NB4 (cell line): ENCODE data around the gene EEPD1.

Experiments
- MYC ChIP-seq: IDR thresholded peaks from 2 replicates; pipeline ENCODE4 v1.6.1; 2011; ENCODE audit warnings: low read depth, low read length
- POLR2A ChIP-seq: IDR thresholded peaks from 2 replicates; pipeline ENCODE4 v1.6.1; 2011; ENCODE audit warnings: mild to moderate bottlenecking; ENCODE audit not compliant: insufficient read length; ENCODE audit errors: extremely low read depth
- TF ChIP-seq, protein P1 (sequence below): IDR thresholded peaks from one replicate; pipeline ENCODE4 v1.5.1; 2012; ENCODE audit warnings: low read depth, low read length

DNA sequence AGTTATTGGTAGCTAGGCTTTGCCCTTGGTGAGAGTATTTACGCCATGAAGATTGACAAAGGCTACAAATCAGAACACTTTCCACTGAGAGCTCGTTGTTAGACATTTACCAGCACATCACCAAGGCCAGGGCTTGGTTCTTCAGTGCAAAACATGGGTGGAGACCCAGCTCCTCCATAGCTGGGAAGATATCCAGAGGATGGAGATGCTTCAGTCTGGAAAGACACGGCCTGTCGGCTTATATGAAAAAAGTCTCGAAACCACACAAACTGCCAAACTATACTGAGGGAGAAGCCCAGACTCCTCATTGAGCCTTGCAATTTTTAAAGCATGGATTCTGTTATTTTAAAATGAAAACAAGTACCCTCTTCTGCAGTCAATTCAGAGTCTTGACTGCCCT, 153.2 kb downstream of the EEPD1 start:
- no peak for TF ChIP-seq POLR2A
- TF ChIP-seq, protein P1, sequence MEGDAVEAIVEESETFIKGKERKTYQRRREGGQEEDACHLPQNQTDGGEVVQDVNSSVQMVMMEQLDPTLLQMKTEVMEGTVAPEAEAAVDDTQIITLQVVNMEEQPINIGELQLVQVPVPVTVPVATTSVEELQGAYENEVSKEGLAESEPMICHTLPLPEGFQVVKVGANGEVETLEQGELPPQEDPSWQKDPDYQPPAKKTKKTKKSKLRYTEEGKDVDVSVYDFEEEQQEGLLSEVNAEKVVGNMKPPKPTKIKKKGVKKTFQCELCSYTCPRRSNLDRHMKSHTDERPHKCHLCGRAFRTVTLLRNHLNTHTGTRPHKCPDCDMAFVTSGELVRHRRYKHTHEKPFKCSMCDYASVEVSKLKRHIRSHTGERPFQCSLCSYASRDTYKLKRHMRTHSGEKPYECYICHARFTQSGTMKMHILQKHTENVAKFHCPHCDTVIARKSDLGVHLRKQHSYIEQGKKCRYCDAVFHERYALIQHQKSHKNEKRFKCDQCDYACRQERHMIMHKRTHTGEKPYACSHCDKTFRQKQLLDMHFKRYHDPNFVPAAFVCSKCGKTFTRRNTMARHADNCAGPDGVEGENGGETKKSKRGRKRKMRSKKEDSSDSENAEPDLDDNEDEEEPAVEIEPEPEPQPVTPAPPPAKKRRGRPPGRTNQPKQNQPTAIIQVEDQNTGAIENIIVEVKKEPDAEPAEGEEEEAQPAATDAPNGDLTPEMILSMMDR = no peak
- TF ChIP-seq MYC = no peak
